Nephron progenitor cell (in vitro differentiated cells): ENCODE results near the gene BCAR1.
A peak's percentile ranks its signal among the peaks of the same experiment; 100 is the strongest.

ENCODE experiments used
- DNase-seq: peaks from one replicate; pipeline ENCODE4 v3.0.0; 2021
- H3K27ac Mint-ChIP-seq: 2 replicates; pipeline ENCODE4 v1.8.0; 2021; ENCODE audit warnings: mild to moderate bottlenecking, moderate library complexity, mixed read lengths
- H3K27me3 Mint-ChIP-seq: 2 replicates; pipeline ENCODE4 v1.8.0; 2021; ENCODE audit warnings: mild to moderate bottlenecking, low read depth, mixed read lengths; ENCODE audit not compliant: poor library complexity
- H3K36me3 Mint-ChIP-seq: 2 replicates; pipeline ENCODE4 v1.8.0; 2021; ENCODE audit warnings: low read depth, mixed read lengths
- H3K4me1 Mint-ChIP-seq: 2 replicates; pipeline ENCODE4 v1.8.0; 2021; ENCODE audit warnings: mixed read lengths
- H3K4me3 Mint-ChIP-seq: 2 replicates; pipeline ENCODE4 v1.8.0; 2021; ENCODE audit warnings: mild to moderate bottlenecking, moderate library complexity, mixed read lengths
- H3K9me3 Mint-ChIP-seq: 2 replicates; pipeline ENCODE4 v1.8.0; 2021; ENCODE audit warnings: mild to moderate bottlenecking, moderate library complexity, mixed read lengths
- CTCF ChIP-seq: fragments of 200-600 bp; sonication (generic); IDR thresholded peaks from 2 replicates; pipeline ENCODE4 v1.5.0; 2021; ENCODE audit warnings: antibody characterized with exemption

Gene BCAR1

DNA sequence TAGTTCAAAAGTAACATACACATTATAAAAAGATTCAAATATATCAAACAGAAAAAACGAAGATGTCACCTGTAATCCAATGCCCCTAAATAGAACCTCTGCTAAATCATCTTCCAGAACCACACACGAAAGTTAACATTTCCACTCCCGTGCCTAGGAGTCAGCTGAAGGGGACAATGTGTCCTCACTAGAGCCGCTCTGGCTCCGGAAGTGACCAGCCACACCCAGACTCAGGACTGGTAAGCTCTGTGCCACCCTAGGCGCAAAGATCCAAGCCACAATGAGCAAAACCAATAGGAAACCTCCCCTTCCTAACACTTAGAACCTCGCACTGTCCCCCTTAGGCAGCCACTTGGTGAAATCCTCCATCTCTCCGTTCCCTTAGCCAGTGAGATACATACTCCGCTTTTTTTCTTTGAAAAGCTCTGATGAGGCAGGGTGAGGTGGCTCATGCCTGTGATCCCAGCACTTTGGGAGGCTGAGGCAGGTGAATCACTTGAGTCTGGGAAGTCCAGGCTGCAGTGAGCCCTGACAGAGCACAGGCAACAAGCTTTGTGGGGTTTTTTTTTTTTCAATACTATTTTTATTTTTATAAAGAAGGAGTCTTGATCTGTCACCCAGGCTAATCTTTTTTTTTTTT lies 20.8 kb downstream of the BCAR1 start:
- no peak overlapping the region for H3K4me3 Mint-ChIP-seq
- H3K27ac Mint-ChIP-seq: peak overlapping the region; percentile 95
- no peak for DNase-seq
- TF ChIP-seq CTCF: no peak
- peaks cover 23% of the 10 kb centered on the region for H3K36me3 Mint-ChIP-seq
- H3K27me3 Mint-ChIP-seq: no peaks in the 10 kb centered on the region
- peaks cover 5% of the 10 kb centered on the region for H3K4me1 Mint-ChIP-seq
- no peaks in the 10 kb centered on the region for H3K9me3 Mint-ChIP-seq

- Mint-ChIP-seq H3K27me3 (no peaks in the 10 kb centered on the region), H3K4me1 (peaks cover 9% of the 10 kb centered on the region)
- no peak for DNase-seq
Measured at GRCh38 chr16:75229172-75230031, 22.0 kb downstream of the BCAR1 start.

GRCh38 chr16:75228143-75228976 lies 23.1 kb downstream of the BCAR1 start:
- Mint-ChIP-seq H3K4me3 (no peak overlapping the region), H3K9me3 (no peaks in the 10 kb centered on the region), H3K36me3 (peaks cover 23% of the 10 kb centered on the region), H3K27me3 (no peaks in the 10 kb centered on the region), H3K27ac (no peak overlapping the region), H3K4me1 (peaks cover 8% of the 10 kb centered on the region)
- no peak for TF ChIP-seq CTCF
- no peak for DNase-seq

More at GRCh38 chr16:75229172-75230031, 22.0 kb downstream of the BCAR1 start:
- no peaks in the 10 kb centered on the region for H3K9me3 Mint-ChIP-seq
- no peak overlapping the region for H3K4me3 Mint-ChIP-seq
- peaks cover 23% of the 10 kb centered on the region for H3K36me3 Mint-ChIP-seq
- H3K27ac Mint-ChIP-seq: no peak overlapping the region
- TF ChIP-seq CTCF: no peak

DNA sequence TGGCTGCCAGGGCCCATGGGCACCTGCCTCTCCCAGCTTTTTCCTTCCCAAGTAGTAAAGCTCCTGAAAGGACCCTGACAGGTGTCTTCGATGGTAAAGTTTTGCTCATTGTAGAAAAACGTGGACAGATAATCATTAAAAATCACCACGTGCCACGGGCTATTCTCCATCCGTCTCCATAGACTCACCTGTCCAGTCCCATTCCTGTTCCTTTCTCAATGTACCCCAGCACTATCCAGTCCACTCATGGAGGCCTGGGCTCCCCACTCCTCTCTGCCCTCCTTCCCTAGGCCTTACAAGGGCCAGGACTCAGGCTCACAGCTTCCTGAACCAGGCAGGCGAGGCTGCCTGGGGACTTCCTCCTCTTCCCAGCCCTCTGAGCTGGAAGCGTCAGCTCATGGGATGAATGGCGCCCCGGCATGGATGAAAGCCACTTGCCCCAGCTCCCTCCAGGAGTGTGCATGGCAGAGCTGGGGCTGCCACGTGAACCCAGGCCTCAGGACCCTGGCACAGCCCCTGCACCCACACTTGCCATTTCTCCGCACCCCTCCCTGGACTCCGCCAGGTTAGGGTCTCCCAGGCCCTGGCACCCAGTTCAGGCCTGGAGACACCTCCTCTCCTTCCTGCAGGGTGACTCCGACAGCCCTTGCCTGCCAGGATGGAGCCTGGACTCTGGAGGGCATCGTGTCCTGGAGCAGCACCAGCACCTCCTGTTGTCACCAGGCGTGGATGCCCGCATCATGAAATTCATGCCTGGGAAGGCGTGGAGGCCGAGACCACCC lies 23.9 kb downstream of the BCAR1 start:
- H3K4me1 Mint-ChIP-seq: peaks cover 8% of the 10 kb centered on the region
- no peak for TF ChIP-seq CTCF
- H3K36me3 Mint-ChIP-seq: peaks cover 16% of the 10 kb centered on the region
- no peak for DNase-seq
- H3K4me3 Mint-ChIP-seq: no peak overlapping the region
- no peaks in the 10 kb centered on the region for H3K27me3 Mint-ChIP-seq
- no peaks in the 10 kb centered on the region for H3K9me3 Mint-ChIP-seq
- H3K27ac Mint-ChIP-seq: peak overlapping the region; percentile 23

DNA sequence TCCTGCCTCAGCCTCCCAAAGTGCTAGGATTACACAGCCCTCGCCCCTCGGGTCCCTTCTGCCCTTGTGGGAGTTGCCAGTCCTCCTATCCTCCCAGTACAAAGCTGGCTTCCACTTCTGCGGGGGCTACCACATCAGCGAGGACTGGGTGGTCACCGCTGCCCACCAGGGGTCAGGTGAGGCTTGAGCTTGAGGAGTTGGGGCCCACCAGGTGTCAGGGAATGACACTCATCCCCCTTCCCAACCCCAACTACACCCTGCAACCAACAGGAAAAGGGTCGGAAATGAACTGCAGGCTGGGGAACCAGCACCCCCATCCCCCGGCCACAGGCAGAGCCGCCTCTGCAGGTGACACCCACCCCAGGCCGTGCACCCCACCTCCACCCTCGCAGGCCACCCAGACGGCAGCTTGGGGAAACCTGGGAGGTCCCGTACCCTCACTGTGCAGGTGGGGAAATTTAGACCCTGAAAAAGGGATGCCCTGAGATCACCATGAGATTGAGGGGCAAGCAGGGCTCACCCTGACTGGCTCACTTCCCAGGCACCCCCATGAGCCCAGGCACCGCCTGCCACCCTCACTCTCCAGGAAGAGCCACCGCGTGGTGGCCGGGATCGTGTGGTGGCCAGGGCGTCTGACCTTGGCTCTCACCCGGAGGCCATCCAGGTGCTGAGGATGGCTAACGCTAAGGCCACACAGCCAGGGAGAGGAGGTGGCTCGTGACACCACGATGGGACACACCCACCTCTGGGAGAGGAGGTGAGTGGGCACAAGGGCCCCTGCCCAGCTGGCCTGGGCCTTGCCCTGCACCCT lies 24.7 kb downstream of the BCAR1 start:
- no peaks in the 10 kb centered on the region for H3K9me3 Mint-ChIP-seq
- TF ChIP-seq CTCF: no peak
- H3K4me3 Mint-ChIP-seq: no peak overlapping the region
- no peak overlapping the region for H3K27ac Mint-ChIP-seq
- peaks cover 12% of the 10 kb centered on the region for H3K36me3 Mint-ChIP-seq
- no peaks in the 10 kb centered on the region for H3K27me3 Mint-ChIP-seq
- DNase-seq: no peak
- H3K4me1 Mint-ChIP-seq: peaks cover 13% of the 10 kb centered on the region
